Calu3 (cell line): Measurements from ENCODE around the gene PRPH2. TPM values are rescaled to one million over a fixed set of nuclear protein-coding genes. Genes with fewer than 3 reads are reported as not detected.

Source experiments
- BruUV-seq: library from RNA; stranded (reverse); fragments of 400-500 nt; replicated peaks from 2 replicates; lab custom pipeline; 2021; lab: Mats Ljungman, UMichigan
- CTCF ChIA-PET: fragments of 300-600 bp; sonication (Branson Sonifier 250); formaldehyde crosslinking; loops from one replicate; lab custom pipeline; 2022; ENCODE audit warnings: antibody characterized with exemption; lab: Charles Lee
- DNase-seq: peaks from one replicate; pipeline ENCODE4 v3.0.0; 2022
- H3K27ac Mint-ChIP-seq: one replicate; pipeline ENCODE4 v1.8.0; 2022; ENCODE audit warnings: mixed read lengths; ENCODE audit not compliant: unreplicated experiment
- H3K27me3 Mint-ChIP-seq: one replicate; pipeline ENCODE4 v1.8.0; 2022; ENCODE audit warnings: mixed read lengths; ENCODE audit not compliant: unreplicated experiment
- H3K36me3 Mint-ChIP-seq: one replicate; pipeline ENCODE4 v1.8.0; 2022; ENCODE audit warnings: mild to moderate bottlenecking, moderate library complexity, mixed read lengths; ENCODE audit not compliant: insufficient read depth, unreplicated experiment
- H3K4me1 Mint-ChIP-seq: one replicate; pipeline ENCODE4 v1.8.0; 2022; ENCODE audit warnings: mild to moderate bottlenecking, low read depth, mixed read lengths; ENCODE audit not compliant: unreplicated experiment
- H3K4me3 Mint-ChIP-seq: one replicate; pipeline ENCODE4 v1.8.0; 2022; ENCODE audit warnings: mild to moderate bottlenecking, low read depth, moderate library complexity, mixed read lengths; ENCODE audit not compliant: unreplicated experiment
- H3K9me3 Mint-ChIP-seq: one replicate; pipeline ENCODE4 v1.8.0; 2022; ENCODE audit warnings: low read depth, mixed read lengths; ENCODE audit not compliant: unreplicated experiment
- CTCF ChIP-seq: fragments of 200-600 bp; IDR thresholded peaks from one replicate; pipeline ENCODE4 v1.8.0; 2022; ENCODE audit warnings: antibody characterized with exemption; ENCODE audit not compliant: unreplicated experiment
- intact Hi-C: fragments of 100-400 bp; cut with micrococcal nuclease; formaldehyde crosslinking; loops from one replicate; pipeline ENCODE4 v1.10.0; 2022; ENCODE audit not compliant: unreplicated experiment
- total RNA-seq: library from RNA; stranded (reverse); gene quantifications from 2 replicates; pipeline ENCODE4 v1.2.3, GENCODE V29; 2022

The PRPH2 gene
- total RNA-seq, 1 experiment from 2014 or later, result not detected

DNA sequence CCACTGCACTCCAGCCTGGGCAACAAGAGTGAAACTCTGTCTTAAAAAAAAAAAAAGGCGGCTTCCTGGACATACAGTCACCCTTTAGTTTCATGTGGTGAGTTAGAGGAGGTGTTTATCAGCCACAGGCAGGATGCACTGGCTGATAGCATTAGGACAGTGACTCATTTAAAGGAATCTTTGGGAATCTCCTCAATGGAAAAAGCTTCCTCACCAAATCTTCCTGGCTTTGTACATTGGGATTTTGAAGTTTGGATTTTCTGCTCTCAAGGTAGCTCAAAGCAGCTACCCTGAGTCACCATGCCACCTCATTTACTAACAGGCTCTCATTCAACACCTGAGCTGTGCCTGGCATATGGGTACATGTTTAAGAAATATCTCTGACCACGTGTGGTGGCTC, 20.2 kb downstream of the PRPH2 start:
- Mint-ChIP-seq H3K27me3 (no peaks in the 10 kb centered on the region), H3K27ac (no peak overlapping the region), H3K4me3 (no peak overlapping the region), H3K9me3 (no peaks in the 10 kb centered on the region), H3K36me3 (peaks cover 8% of the 10 kb centered on the region), H3K4me1 (no peaks in the 10 kb centered on the region)
- DNase-seq, result no peak
- CTCF ChIA-PET, result interaction anchor here (0.7 to 1.1 kb wide), 3 partner anchors 10 to 784 kb away, joined by 3 to 4 read pairs (median 4); no protein-coding TSS in a partner anchor
- BruUV-seq, result no TSS peak
- intact Hi-C loops, result no loop called here
- no peak for TF ChIP-seq CTCF

DNA sequence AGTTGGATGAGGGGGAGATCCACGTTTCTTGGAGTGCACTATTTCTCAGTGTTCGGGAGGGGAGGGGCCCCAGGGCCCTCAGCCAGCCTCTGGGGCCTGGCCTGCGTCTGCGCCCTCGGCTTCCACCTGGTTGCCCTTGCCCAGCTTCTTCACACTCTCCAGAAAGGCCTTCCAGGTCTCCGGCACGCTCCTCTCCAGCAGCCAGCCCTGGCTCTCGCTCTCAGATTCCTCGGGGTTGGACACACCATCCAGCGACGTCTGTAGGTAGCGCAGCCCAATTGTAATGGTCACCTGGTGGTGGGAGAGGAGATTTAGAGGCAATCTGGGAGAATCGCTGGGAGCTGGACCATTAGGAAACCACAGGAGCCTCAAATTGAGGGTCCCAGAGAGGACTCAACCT, 24.2 kb downstream of the PRPH2 start:
- no peak overlapping the region for H3K4me3 Mint-ChIP-seq
- H3K9me3 Mint-ChIP-seq, result no peaks in the 10 kb centered on the region
- H3K27me3 Mint-ChIP-seq, result no peaks in the 10 kb centered on the region
- no peak overlapping the region for H3K27ac Mint-ChIP-seq
- BruUV-seq, result no TSS peak
- no peak for DNase-seq
- no peaks in the 10 kb centered on the region for H3K4me1 Mint-ChIP-seq
- peaks cover 18% of the 10 kb centered on the region for H3K36me3 Mint-ChIP-seq
- CTCF ChIA-PET, result interaction anchor here (0.7 kb wide), 1 partner anchor 201 kb away, joined by 3 read pairs; no protein-coding TSS in a partner anchor
- no peak for TF ChIP-seq CTCF
- intact Hi-C loops, result no loop called here

DNA sequence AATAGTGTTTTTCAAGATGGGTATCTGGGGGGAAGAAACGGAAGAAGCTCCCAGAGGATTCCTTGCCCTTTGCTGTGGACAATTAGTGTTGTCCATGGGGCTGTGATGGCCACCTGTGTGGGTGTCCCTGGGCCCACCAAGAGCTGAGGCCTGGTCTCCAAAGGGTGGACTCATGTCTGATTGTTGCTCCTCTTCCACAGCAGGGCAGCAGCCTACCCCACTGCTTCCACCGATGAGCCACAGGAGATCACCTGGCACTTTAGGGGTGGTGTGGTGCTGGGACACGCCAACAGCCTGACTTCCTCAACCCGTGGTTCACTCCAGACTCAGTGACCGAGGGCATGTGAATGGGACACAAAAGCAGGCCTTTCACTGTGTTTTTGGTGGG, 25.1 kb downstream of the PRPH2 start:
- H3K36me3 Mint-ChIP-seq, result peaks cover 23% of the 10 kb centered on the region
- H3K4me3 Mint-ChIP-seq, result no peak overlapping the region
- intact Hi-C loops, result no loop called here
- no peaks in the 10 kb centered on the region for H3K4me1 Mint-ChIP-seq
- no peak for DNase-seq
- TF ChIP-seq CTCF, result no peak
- BruUV-seq, result no TSS peak
- H3K9me3 Mint-ChIP-seq, result no peaks in the 10 kb centered on the region
- H3K27ac Mint-ChIP-seq, result no peak overlapping the region
- CTCF ChIA-PET, result no interaction called here
- no peaks in the 10 kb centered on the region for H3K27me3 Mint-ChIP-seq

DNA sequence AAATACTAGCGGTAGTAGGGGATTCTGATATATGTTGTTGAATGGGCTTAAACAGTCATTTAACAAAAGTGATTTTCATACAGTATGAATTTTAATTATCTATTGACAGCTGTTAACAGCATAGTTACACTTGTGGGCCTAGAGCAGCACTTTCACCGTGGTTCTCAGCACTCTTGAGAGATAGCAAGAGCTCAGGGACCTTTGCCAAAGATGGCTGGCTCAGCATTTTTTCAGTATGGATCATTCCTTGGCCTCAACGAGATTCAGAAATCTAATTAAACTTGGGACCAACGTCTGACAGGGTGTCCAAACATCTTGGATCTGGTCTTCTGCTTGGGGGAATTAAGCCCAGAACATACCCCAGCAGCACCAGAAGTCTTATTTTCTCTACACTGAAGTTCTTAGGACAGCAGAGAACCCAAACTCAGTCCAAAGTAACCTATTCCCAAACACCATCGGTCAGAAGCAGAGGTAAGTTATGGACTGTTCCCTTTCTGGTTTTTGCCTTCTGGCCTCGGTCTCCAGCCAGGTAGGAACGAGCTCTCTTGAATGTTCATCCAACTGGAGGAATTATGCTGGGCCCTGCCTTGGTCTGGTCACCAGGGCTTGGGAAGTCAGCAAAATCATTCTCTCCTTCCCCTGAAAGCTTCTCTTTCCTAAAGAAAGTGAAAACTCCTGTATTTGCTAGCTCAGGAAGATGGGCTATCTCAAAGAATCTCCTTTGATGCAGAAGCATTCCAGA, 25.7 kb downstream of the PRPH2 start:
- no peak for DNase-seq
- Mint-ChIP-seq H3K36me3 (peaks cover 25% of the 10 kb centered on the region), H3K9me3 (no peaks in the 10 kb centered on the region), H3K4me3 (no peak overlapping the region), H3K4me1 (no peaks in the 10 kb centered on the region), H3K27ac (no peak overlapping the region), H3K27me3 (no peaks in the 10 kb centered on the region)
- no peak for TF ChIP-seq CTCF
- CTCF ChIA-PET, result interaction anchor here (0.6 kb wide), 1 partner anchor 33 kb away, joined by 3 read pairs; no protein-coding TSS in a partner anchor
- intact Hi-C loops, result no loop called here
- no TSS peak for BruUV-seq
